NCI-H2227 treated with DMSO at 0.1 percent for 48 hours (cell line): ENCODE data around the gene VSX1.

Experiments used
- DNase-seq: peaks from one replicate; lab custom pipeline; 2025; lab: John Stamatoyannopoulos, UW

Gene VSX1

GRCh38 chr20:25065625-25066338, 16.2 kb downstream of the VSX1 start:
- DNase-seq: peak; percentile 38

GRCh38 chr20:25065072-25065624, 16.8 kb downstream of the VSX1 start:
- no peak for DNase-seq

- DNase-seq: no peak
Observed at GRCh38 chr20:25064561-25065071, 17.3 kb downstream of the VSX1 start.

GRCh38 chr20:25063981-25064380, 18.0 kb downstream of the VSX1 start:
- no peak for DNase-seq

GRCh38 chr20:25063546-25063945, 18.4 kb downstream of the VSX1 start:
- DNase-seq: no peak

GRCh38 chr20:25062841-25063240, 19.1 kb downstream of the VSX1 start:
- DNase-seq: no peak

GRCh38 chr20:25061821-25062530, 20.0 kb downstream of the VSX1 start:
- no peak for DNase-seq

- DNase-seq: no peak
Observed at GRCh38 chr20:25061103-25061799, 20.7 kb downstream of the VSX1 start.

GRCh38 chr20:25059866-25060465, 22.0 kb downstream of the VSX1 start:
- no peak for DNase-seq

GRCh38 chr20:25058847-25059810, 22.8 kb downstream of the VSX1 start:
- DNase-seq: no peak

- no peak for DNase-seq
Observed at GRCh38 chr20:25058051-25058846, 23.7 kb downstream of the VSX1 start, which contains the start of gene ACSS1. ACSS1 (minus strand) TSS chr20:25058139; CDS start chr20:25058102, 37 bp downstream.

GRCh38 chr20:25057234-25058050, 24.5 kb downstream of the VSX1 start:
- no peak for DNase-seq

GRCh38 chr20:25056690-25057233, 25.2 kb downstream of the VSX1 start:
- DNase-seq: no peak

- no peak for DNase-seq
Observed at GRCh38 chr20:25055711-25056495, 26.0 kb downstream of the VSX1 start.

- DNase-seq: no peak
Observed at GRCh38 chr20:25054995-25055629, 26.8 kb downstream of the VSX1 start.

GRCh38 chr20:25054096-25054820, 27.7 kb downstream of the VSX1 start:
- DNase-seq: no peak
